ENCODE measurements around the gene ARHGAP24. TPM values are rescaled to one million over a fixed set of nuclear protein-coding genes. Genes with fewer than 3 reads are reported as not detected.
"Not testable (repeated sequence)": the region's sequence is repeated elsewhere in the genome, so short reads cannot be mapped to it uniquely, and the experiment has no call there.

Gene ARHGAP24
- total RNA-seq, 1 donor from 2014 or later = 11.1 TPM

GRCh38 chr4:85650908-85651307 is 176.0 kb downstream of the ARHGAP24 start:
- no peaks in the 10 kb centered on the region for H3K36me3 ChIP-seq (ENCODE audit: control insufficient read depth, insufficient read depth, low read length)
- DNase-seq (ENCODE audit: low read depth) = peak; percentile 66
- FAIRE-seq = no peak
- no peak overlapping the region for H3K4me3 ChIP-seq (ENCODE audit: low read depth, low read length)
- H3K27me3 ChIP-seq (ENCODE audit: control insufficient read depth, insufficient read depth, low read length) = no peaks in the 10 kb centered on the region
- TF ChIP-seq CTCF (IDR thresholded peaks at IDR 0.05; ENCODE audit: insufficient read depth, low read length, severe bottlenecking) = no peak

- Histone ChIP-seq H3K36me3 (ENCODE audit: control insufficient read depth, insufficient read depth, low read length) (no peaks in the 10 kb centered on the region), H3K27me3 (ENCODE audit: control insufficient read depth, insufficient read depth, low read length) (no peaks in the 10 kb centered on the region), H3K4me3 (ENCODE audit: low read depth, low read length) (no peak overlapping the region)
- FAIRE-seq (no peak), DNase-seq (ENCODE audit: low read depth) (no peak)
- no peak for TF ChIP-seq CTCF (IDR thresholded peaks at IDR 0.05; ENCODE audit: insufficient read depth, low read length, severe bottlenecking)
These were observed 182.0 kb downstream of the ARHGAP24 start for GRCh38 chr4:85656759-85657505.

- DNase-seq (ENCODE audit: low read depth) (no peak), FAIRE-seq (no peak)
- no peak for TF ChIP-seq CTCF (IDR thresholded peaks at IDR 0.05; ENCODE audit: insufficient read depth, low read length, severe bottlenecking)
- Histone ChIP-seq H3K36me3 (ENCODE audit: control insufficient read depth, insufficient read depth, low read length) (no peaks in the 10 kb centered on the region), H3K4me3 (ENCODE audit: low read depth, low read length) (no peak overlapping the region), H3K27me3 (ENCODE audit: control insufficient read depth, insufficient read depth, low read length) (no peaks in the 10 kb centered on the region)
These were observed 184.0 kb downstream of the ARHGAP24 start for GRCh38 chr4:85658766-85659439.

- FAIRE-seq = no peak
- no peak overlapping the region for H3K4me3 ChIP-seq (ENCODE audit: low read depth, low read length)
- DNase-seq (ENCODE audit: low read depth) = no peak
- no peak for TF ChIP-seq CTCF (IDR thresholded peaks at IDR 0.05; ENCODE audit: insufficient read depth, low read length, severe bottlenecking)
- no peaks in the 10 kb centered on the region for H3K36me3 ChIP-seq (ENCODE audit: control insufficient read depth, insufficient read depth, low read length)
- H3K27me3 ChIP-seq (ENCODE audit: control insufficient read depth, insufficient read depth, low read length) = no peaks in the 10 kb centered on the region
These were observed 184.8 kb downstream of the ARHGAP24 start for GRCh38 chr4:85659610-85660218.

GRCh38 chr4:85666625-85667024 is 191.7 kb downstream of the ARHGAP24 start:
- H3K36me3 ChIP-seq (ENCODE audit: control insufficient read depth, insufficient read depth, low read length); H3K4me3 ChIP-seq (ENCODE audit: low read depth, low read length); DNase-seq (ENCODE audit: low read depth); FAIRE-seq; H3K27me3 ChIP-seq (ENCODE audit: control insufficient read depth, insufficient read depth, low read length): not testable (repeated sequence)

GRCh38 chr4:85669204-85669603 is 194.3 kb downstream of the ARHGAP24 start:
- FAIRE-seq (no peak), DNase-seq (ENCODE audit: low read depth) (no peak)
- Histone ChIP-seq H3K36me3 (ENCODE audit: control insufficient read depth, insufficient read depth, low read length) (no peaks in the 10 kb centered on the region), H3K4me3 (ENCODE audit: low read depth, low read length) (no peak overlapping the region), H3K27me3 (ENCODE audit: control insufficient read depth, insufficient read depth, low read length) (no peaks in the 10 kb centered on the region)
- no peak for TF ChIP-seq CTCF (IDR thresholded peaks at IDR 0.05; ENCODE audit: insufficient read depth, low read length, severe bottlenecking)

All from bronchial epithelial cell (primary cell).